Measurements from ENCODE around the gene TBC1D22A. TPM values are rescaled to one million over a fixed set of nuclear protein-coding genes. Genes with fewer than 3 reads are reported as not detected.
"Not testable (repeated sequence)": the region's sequence is repeated elsewhere in the genome, so short reads cannot be mapped to it uniquely, and the experiment has no call there.

TBC1D22A gene
- total and polyA plus RNA-seq, 8 donors: 12.0 to 17.6 (median 15.3) TPM

- DNase-seq: peak in 1 of 6 donors; percentile 67
- no peaks in the 10 kb centered on the region for H3K36me3 ChIP-seq
- peaks cover 55 to 59% (median 57%) of the 10 kb centered on the region in 3 donors for H3K4me1 ChIP-seq
- H3K27ac ChIP-seq: peak overlapping the region; percentile 58 to 76 (median 75)
- intact Hi-C loops (cut with DNase I): loop anchor here in 1 of 3 donors (10.0 kb wide), 1 partner anchor 157 kb away; no protein-coding TSS in a partner anchor
- no peak for FAIRE-seq
- H3K27me3 ChIP-seq: no peaks in the 10 kb centered on the region
- H3K9me3 ChIP-seq: no peaks in the 10 kb centered on the region
- H3K4me3 ChIP-seq: no peak overlapping the region
- TF ChIP-seq CTCF (IDR thresholded peaks at IDR 0.05): no peak
- no peak for ATAC-seq
- WGBS, 2 donors: 55 to 58% methylated on average over 14 of the region's 14 CpGs
Observed at GRCh38 chr22:46732041-46732379, 30.4 kb upstream of the TBC1D22A start.

GRCh38 chr22:46732513-46732912, 29.9 kb upstream of the TBC1D22A start:
- intact Hi-C loops (cut with DNase I): loop anchor here in 1 of 3 donors (10.0 kb wide), 1 partner anchor 158 kb away; no protein-coding TSS in a partner anchor
- H3K27ac ChIP-seq: peak overlapping the region in 2 of 4 donors; percentile 75 to 76
- no peaks in the 10 kb centered on the region for H3K36me3 ChIP-seq
- peaks cover 55 to 59% (median 58%) of the 10 kb centered on the region in 3 donors for H3K4me1 ChIP-seq
- H3K4me3 ChIP-seq: no peak overlapping the region
- no peaks in the 10 kb centered on the region for H3K9me3 ChIP-seq
- ATAC-seq: no peak
- WGBS, 2 donors: 70 to 74% methylated on average over 7 of the region's 7 CpGs
- TF ChIP-seq CTCF (IDR thresholded peaks at IDR 0.05): no peak
- H3K27me3 ChIP-seq: no peaks in the 10 kb centered on the region
- DNase-seq: no peak
- FAIRE-seq: no peak

GRCh38 chr22:46734213-46734722, 28.2 kb upstream of the TBC1D22A start:
- peaks cover 57 to 63% (median 60%) of the 10 kb centered on the region in 3 donors for H3K4me1 ChIP-seq
- FAIRE-seq: peak; percentile 93
- intact Hi-C loops (cut with DNase I): loop anchor here in 1 of 3 donors (10.0 kb wide), 1 partner anchor 159 kb away; no protein-coding TSS in a partner anchor
- H3K9me3 ChIP-seq, H3K4me3 ChIP-seq, H3K36me3 ChIP-seq, H3K27me3 ChIP-seq: not testable (repeated sequence)
- 8 to 9% methylated on average over 12 of the region's 12 CpGs for WGBS, 2 donors
- ATAC-seq: peak; percentile 13 to 46 (median 24)
- DNase-seq: peak in 3 of 6 donors; percentile 56 to 75 (median 68)
- H3K27ac ChIP-seq: peak overlapping the region; percentile 44 to 90 (median 57)

- Histone ChIP-seq H3K9me3 (no peaks in the 10 kb centered on the region), H3K4me3 (peak overlapping the region in 1 of 4 donors; percentile 2), H3K27ac (peak overlapping the region; percentile 44 to 90 (median 57)), H3K36me3 (no peaks in the 10 kb centered on the region), H3K27me3 (no peaks in the 10 kb centered on the region), H3K4me1 (peaks cover 63 to 67% (median 66%) of the 10 kb centered on the region in 3 donors)
- DNase-seq (peak in 3 of 6 donors; percentile 53 to 74 (median 59)), ATAC-seq (peak in 3 of 4 donors; percentile 5 to 14 (median 10)), FAIRE-seq (no peak)
- TF ChIP-seq CTCF (IDR thresholded peaks at IDR 0.05): no peak
- WGBS, 2 donors: 9 to 11% methylated on average over 12 of the region's 12 CpGs
- intact Hi-C loops (cut with DNase I): loop anchor here in 1 of 3 donors (10.0 kb wide), 1 partner anchor 160 kb away; no protein-coding TSS in a partner anchor
Observed at GRCh38 chr22:46734830-46735453, 27.5 kb upstream of the TBC1D22A start.

- no peaks in the 10 kb centered on the region for H3K36me3 ChIP-seq
- H3K27me3 ChIP-seq: no peaks in the 10 kb centered on the region
- H3K4me3 ChIP-seq: peak overlapping the region in 2 of 4 donors; percentile 57 to 65
- WGBS, 2 donors: 51 to 59% methylated on average over 13 of the region's 13 CpGs
- ATAC-seq: no peak
- no peak for TF ChIP-seq CTCF (IDR thresholded peaks at IDR 0.05)
- peak in 1 of 6 donors; percentile 61 for DNase-seq
- intact Hi-C loops (cut with DNase I): loop anchor here in 1 of 3 donors (10.0 kb wide), 1 partner anchor 161 kb away; no protein-coding TSS in a partner anchor
- no peaks in the 10 kb centered on the region for H3K9me3 ChIP-seq
- no peak for FAIRE-seq
- peak overlapping the region; percentile 44 to 90 (median 57) for H3K27ac ChIP-seq
- peaks cover 56 to 58% (median 58%) of the 10 kb centered on the region in 3 donors for H3K4me1 ChIP-seq
Observed at GRCh38 chr22:46735747-46736608, 26.5 kb upstream of the TBC1D22A start.
